Body of pancreas (tissue), 4 donors: ENCODE measurements around the gene DCP1A. TPM values are rescaled to one million over a fixed set of nuclear protein-coding genes. Genes with fewer than 3 reads are reported as not detected.
"Not testable (repeated sequence)": the region's sequence is repeated elsewhere in the genome, so short reads cannot be mapped to it uniquely, and the experiment has no call there.

Source experiments
- ATAC-seq: fragments of 150-250 bp; one replicate; pipeline ENCODE4 v1.9.1; 2016
- DNase-seq, 4 donors: peaks; one replicate each; pipeline ENCODE4 v3.0.0-alpha.2; 2019
- H3K27ac ChIP-seq, 4 donors: fragments of 200-600 bp; sonication (generic); 1 replicate in 3 of 4; 2 replicates in 1 of 4; pipeline versions ENCODE4 v1.5.1 to v1.6.1; 2016 to 2019; ENCODE audit warnings: mild to moderate bottlenecking in 1 of 4, mixed read lengths in 1 of 4, moderate library complexity in 1 of 4
- H3K27me3 ChIP-seq, 2 donors: fragments of 200-600 bp; sonication (generic); one replicate each; pipeline ENCODE4 v1.6.0; 2016; ENCODE audit warnings: mild to moderate bottlenecking in 1 of 2
- H3K36me3 ChIP-seq, 2 donors: fragments of 200-600 bp; sonication (generic); replicated peaks in 1 of 2; 2 replicates each; pipeline ENCODE4 v1.5.1; 2016; ENCODE audit warnings: low read depth in 2 of 2; ENCODE audit not compliant: insufficient read depth in 1 of 2
- H3K4me1 ChIP-seq: fragments of 200-600 bp; sonication (generic); one replicate; pipeline ENCODE4 v1.6.0; 2016
- H3K4me3 ChIP-seq, 2 donors: fragments of 200-600 bp; sonication (generic); 1 replicate in 1 of 2; 2 replicates in 1 of 2; pipeline ENCODE4 v1.5.1; 2016 to 2019
- H3K9me3 ChIP-seq, 3 donors: fragments of 200-600 bp; sonication (generic); 1 replicate in 2 of 3; 2 replicates in 1 of 3; pipeline ENCODE4 v1.5.1; 2016
- CTCF ChIP-seq, 7 experiments: fragments of 450-650 bp in 4 of 7; fragments of 200-600 bp in 3 of 7; sonication (generic) in 3 of 7; IDR thresholded peaks; one replicate each; pipeline ENCODE4 v1.5.1; 2016 to 2019; ENCODE audit warnings: antibody characterized with exemption in 7 of 7
- POLR2A ChIP-seq, 3 donors: fragments of 450-650 bp; IDR thresholded peaks; one replicate each; pipeline ENCODE4 v1.6.1; 2016; ENCODE audit warnings: antibody characterized with exemption in 3 of 3, mild to moderate bottlenecking in 2 of 3
- WGBS, 2 donors: methylation state at CpG; one replicate each; pipeline ENCODE4 v1.1.5; 2017; 5-methylcytosine and 5-hydroxymethylcytosine counted together
- intact Hi-C: fragments of 100-400 bp; cut with DNase I; formaldehyde crosslinking; loops from one replicate; pipeline ENCODE4 v1.15.1; 2023
- total RNA-seq, 2 donors: library from RNA; depleted of rRNA; stranded (reverse); fragments of >200 nt; gene quantifications; one replicate each; pipeline ENCODE4 v1.1.0, GENCODE V29; 2016

The DCP1A gene
- total RNA-seq, 2 donors from 2014 or later, result 11.9 to 21.8 TPM

DNA sequence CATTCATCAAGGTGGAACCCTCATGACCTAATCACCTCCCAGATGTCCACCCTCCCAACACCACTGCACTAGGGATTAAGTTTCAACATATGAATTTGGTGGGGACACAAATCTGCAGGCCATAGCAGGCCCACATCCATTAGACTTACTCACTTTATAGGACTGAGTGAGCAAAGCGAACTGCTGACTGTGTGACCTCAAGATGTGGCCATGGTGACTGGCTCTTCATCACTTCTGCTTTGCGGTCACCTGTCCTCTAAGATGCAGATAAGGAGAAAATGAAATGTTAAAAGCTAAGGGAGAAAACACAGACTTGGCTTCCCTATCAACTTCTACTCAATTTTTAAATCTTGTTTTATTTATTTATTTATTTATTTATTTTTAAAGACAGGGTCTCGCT is 14.5 kb upstream of the DCP1A start:
- TF ChIP-seq POLR2A (IDR thresholded peaks at IDR 0.05) (no peak), CTCF (IDR thresholded peaks at IDR 0.05) (no peak)

GRCh38 chr3:53357458-53357857 is 10.1 kb upstream of the DCP1A start:
- Histone ChIP-seq H3K4me1 (no peaks in the 10 kb centered on the region), H3K4me3 (no peak overlapping the region), H3K27me3 (no peaks in the 10 kb centered on the region), H3K27ac (no peak overlapping the region), H3K9me3 (no peaks in the 10 kb centered on the region), H3K36me3 (no peaks in the 10 kb centered on the region)
- intact Hi-C loops, result no loop called here
- TF ChIP-seq CTCF (IDR thresholded peaks at IDR 0.05), result no peak
- ATAC-seq, result no peak
- WGBS, 2 donors, result 51 to 58% methylated on average over 1 of the region's 1 CpG
- DNase-seq, result no peak

More for the DNA sequence above, 14.5 kb upstream of the DCP1A start:
- intact Hi-C loops, result no loop called here
- no peak for ATAC-seq
- no peaks in the 10 kb centered on the region for H3K27me3 ChIP-seq
- no peaks in the 10 kb centered on the region for H3K4me1 ChIP-seq
- H3K36me3 ChIP-seq, result no peaks in the 10 kb centered on the region
- H3K27ac ChIP-seq, result no peak overlapping the region
- WGBS, 2 donors, result 87 to 88% methylated on average over 3 of the region's 3 CpGs
- DNase-seq, result no peak
- H3K9me3 ChIP-seq, result no peaks in the 10 kb centered on the region
- no peak overlapping the region for H3K4me3 ChIP-seq

- H3K27me3 ChIP-seq, result no peaks in the 10 kb centered on the region
- no peaks in the 10 kb centered on the region for H3K4me1 ChIP-seq
- no peak for DNase-seq
- TF ChIP-seq POLR2A (IDR thresholded peaks at IDR 0.05) (no peak), CTCF (IDR thresholded peaks at IDR 0.05) (no peak)
- no peak overlapping the region for H3K27ac ChIP-seq
- intact Hi-C loops, result no loop called here
- WGBS, 2 donors, result 73 to 90% methylated on average over 2 of the region's 2 CpGs
- H3K36me3 ChIP-seq, result no peaks in the 10 kb centered on the region
- no peak overlapping the region for H3K4me3 ChIP-seq
- H3K9me3 ChIP-seq, result no peaks in the 10 kb centered on the region
- ATAC-seq, result no peak
These were observed 7.7 kb upstream of the DCP1A start for GRCh38 chr3:53354945-53355498.

- DNase-seq (no peak), ATAC-seq (no peak)
- intact Hi-C loops, result no loop called here
- no peaks in the 10 kb centered on the region for H3K27me3 ChIP-seq
- WGBS, 2 donors, result 79% methylated on average over 2 of the region's 2 CpGs
- H3K9me3 ChIP-seq, result no peaks in the 10 kb centered on the region
- H3K27ac ChIP-seq, result no peak overlapping the region
- H3K36me3 ChIP-seq, result no peaks in the 10 kb centered on the region
- peaks cover under 1% of the 10 kb centered on the region for H3K4me1 ChIP-seq
- H3K4me3 ChIP-seq, result no peak overlapping the region
- TF ChIP-seq POLR2A (IDR thresholded peaks at IDR 0.05) (no peak), CTCF (IDR thresholded peaks at IDR 0.05) (no peak)
These were observed 5.9 kb upstream of the DCP1A start for GRCh38 chr3:53353202-53353601.

DNA sequence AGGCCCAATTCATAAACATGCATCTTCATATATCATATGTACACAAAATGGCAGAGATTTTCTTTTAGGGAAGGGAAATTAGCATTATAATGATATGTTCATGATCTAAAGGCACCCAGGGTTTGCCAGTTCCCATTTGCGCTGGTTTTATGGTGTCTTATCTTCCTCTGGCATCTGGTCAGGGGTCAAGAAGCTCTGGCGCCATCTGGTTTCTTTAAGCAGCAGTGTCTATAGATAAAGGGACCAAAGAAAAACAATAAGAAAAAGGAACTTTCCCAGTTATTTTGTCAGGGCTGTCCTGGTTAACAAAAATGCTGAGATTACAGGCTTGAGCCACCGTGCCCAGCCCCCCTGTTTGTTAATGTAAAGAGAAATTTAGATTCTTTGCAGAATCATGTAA is 3.3 kb upstream of the DCP1A start:
- WGBS, 2 donors, result 23% methylated on average over 3 of the region's 3 CpGs
- Histone ChIP-seq H3K36me3 (no peaks in the 10 kb centered on the region), H3K27me3 (no peaks in the 10 kb centered on the region), H3K4me3 (no peak overlapping the region), H3K4me1 (peaks cover 11% of the 10 kb centered on the region), H3K27ac (no peak overlapping the region), H3K9me3 (no peaks in the 10 kb centered on the region)
- DNase-seq (peak in 1 of 4 donors; percentile 16), ATAC-seq (no peak)
- intact Hi-C loops, result no loop called here
- TF ChIP-seq CTCF (IDR thresholded peaks at IDR 0.05) (peak in 1 of 7 experiments; percentile 13), POLR2A (IDR thresholded peaks at IDR 0.05) (no peak)

DNA sequence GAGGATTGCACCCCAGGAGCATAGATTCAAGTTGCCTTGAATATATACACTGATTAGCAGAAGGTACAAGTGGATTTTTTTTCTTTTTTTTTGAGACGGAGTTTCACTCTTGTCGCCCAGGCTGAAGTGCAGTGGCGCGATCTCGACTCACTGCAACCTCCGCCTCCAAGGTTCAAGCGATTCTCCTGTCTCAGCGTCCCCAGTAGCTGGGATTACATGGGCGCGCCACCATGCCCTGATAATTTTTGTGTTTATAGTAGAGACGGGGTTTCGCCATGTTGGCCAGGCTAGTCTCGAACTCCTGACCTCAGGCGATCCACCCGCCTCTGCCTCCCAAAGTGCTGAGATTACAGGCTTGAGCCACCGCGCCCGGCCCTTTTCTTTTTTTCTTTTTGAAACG is 775 bp upstream of the DCP1A start:
- intact Hi-C loops, DNase-seq, H3K27me3 ChIP-seq, H3K9me3 ChIP-seq, H3K4me3 ChIP-seq, H3K36me3 ChIP-seq, ATAC-seq: not testable (repeated sequence)
- H3K27ac ChIP-seq, result peak overlapping the region; percentile 57 to 97 (median 94)
- WGBS, 2 donors, result 78 to 85% methylated on average over 19 of the region's 19 CpGs
- peaks cover 29% of the 10 kb centered on the region for H3K4me1 ChIP-seq
